HK-2 (cell line): ENCODE results near the gene MAP1S.

ENCODE experiments used
- DNase-seq: peaks from one replicate; pipeline ENCODE4 v3.0.0-alpha.2; 2018; ENCODE audit not compliant: unreplicated experiment

MAP1S gene, protein sequence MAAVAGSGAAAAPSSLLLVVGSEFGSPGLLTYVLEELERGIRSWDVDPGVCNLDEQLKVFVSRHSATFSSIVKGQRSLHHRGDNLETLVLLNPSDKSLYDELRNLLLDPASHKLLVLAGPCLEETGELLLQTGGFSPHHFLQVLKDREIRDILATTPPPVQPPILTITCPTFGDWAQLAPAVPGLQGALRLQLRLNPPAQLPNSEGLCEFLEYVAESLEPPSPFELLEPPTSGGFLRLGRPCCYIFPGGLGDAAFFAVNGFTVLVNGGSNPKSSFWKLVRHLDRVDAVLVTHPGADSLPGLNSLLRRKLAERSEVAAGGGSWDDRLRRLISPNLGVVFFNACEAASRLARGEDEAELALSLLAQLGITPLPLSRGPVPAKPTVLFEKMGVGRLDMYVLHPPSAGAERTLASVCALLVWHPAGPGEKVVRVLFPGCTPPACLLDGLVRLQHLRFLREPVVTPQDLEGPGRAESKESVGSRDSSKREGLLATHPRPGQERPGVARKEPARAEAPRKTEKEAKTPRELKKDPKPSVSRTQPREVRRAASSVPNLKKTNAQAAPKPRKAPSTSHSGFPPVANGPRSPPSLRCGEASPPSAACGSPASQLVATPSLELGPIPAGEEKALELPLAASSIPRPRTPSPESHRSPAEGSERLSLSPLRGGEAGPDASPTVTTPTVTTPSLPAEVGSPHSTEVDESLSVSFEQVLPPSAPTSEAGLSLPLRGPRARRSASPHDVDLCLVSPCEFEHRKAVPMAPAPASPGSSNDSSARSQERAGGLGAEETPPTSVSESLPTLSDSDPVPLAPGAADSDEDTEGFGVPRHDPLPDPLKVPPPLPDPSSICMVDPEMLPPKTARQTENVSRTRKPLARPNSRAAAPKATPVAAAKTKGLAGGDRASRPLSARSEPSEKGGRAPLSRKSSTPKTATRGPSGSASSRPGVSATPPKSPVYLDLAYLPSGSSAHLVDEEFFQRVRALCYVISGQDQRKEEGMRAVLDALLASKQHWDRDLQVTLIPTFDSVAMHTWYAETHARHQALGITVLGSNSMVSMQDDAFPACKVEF

GRCh38 chr19:17718947-17719711 is at the start of gene MAP1S:
Gene MAP1S (plus strand): TSS chr19:17719480. CDS start chr19:17719503, 23 bp downstream.
- peak; percentile 73 for DNase-seq

DNA sequence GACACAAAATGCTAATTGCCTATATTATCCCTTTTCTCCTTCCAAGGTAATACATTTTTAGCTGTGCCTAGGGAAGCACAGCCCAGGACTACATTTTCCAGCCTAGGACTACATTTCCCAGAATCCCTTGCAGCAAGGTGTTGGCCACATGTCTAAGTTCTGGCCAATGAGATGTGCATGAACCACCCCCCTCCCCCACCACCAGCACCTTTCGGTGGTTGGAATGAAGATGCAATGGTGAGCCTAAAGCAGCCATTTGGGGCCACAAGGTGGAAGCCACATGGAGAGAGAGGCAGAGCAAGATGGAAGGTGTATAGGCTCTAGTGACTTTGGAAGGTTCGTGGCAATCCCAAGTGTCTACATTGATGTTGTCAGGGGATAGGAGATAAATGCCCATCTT is 47.4 kb upstream of the MAP1S start:
- peak; percentile 15 for DNase-seq

GRCh38 chr19:17673937-17674799 is 45.1 kb upstream of the MAP1S start:
- DNase-seq = no peak

GRCh38 chr19:17676295-17676694 is 43.0 kb upstream of the MAP1S start:
- no peak for DNase-seq

- no peak for DNase-seq
Observed at GRCh38 chr19:17677002-17677401, 42.3 kb upstream of the MAP1S start.

DNA sequence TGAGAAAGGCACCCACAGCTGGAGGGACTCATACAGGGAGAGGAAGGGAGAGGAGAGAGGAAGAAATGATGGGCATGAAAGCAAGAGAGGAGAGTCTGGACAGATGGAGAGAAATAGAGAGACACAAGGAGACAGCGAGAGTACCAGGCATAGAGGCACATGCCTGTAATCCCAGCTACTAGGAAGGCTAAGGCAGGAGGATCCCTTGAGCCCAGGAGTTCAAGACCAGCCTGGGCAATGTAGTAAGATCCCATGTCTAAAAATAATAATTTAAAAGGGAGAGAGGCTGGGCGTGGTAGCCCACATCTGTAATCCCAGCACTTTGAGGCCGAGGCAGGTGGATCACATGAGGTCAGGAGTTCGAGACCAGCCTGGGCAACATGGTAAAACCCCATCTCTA is 40.4 kb upstream of the MAP1S start:
- DNase-seq = no peak

DNA sequence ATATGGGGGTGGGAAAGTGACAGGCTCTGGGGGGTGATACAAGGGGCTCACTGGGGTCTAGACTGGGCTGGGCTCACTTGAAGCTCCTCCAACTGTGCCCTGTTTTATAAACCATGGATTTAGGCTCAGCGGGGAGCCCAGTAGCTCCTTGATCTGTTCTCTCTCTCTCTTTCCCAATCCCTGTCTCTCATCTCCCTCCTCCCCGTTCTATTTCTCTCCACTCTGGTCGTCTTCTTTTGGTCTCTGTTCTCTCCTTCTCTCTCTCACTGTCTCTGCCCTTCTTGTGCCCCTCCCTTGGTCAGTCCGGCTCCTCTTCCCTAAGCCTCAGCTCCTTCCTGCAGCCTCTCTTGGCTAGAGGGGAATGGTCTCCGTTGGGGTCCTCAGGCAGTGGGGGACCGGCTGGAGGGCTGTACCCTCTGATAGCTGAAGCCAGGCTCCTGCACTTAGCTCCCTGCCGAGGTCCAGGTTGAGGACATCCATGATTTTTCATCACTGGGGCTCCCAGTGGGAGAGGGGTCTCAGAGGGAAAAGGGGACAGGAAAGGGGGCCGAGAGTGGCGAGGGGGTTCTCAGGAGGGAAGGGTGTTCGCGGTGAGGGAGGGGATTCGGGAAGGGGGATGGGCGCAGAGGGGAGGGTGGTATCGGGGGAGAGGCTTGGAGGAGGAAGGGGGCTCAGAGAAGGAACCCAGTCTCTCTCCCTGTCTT is 39.6 kb upstream of the MAP1S start:
- no peak for DNase-seq

DNA sequence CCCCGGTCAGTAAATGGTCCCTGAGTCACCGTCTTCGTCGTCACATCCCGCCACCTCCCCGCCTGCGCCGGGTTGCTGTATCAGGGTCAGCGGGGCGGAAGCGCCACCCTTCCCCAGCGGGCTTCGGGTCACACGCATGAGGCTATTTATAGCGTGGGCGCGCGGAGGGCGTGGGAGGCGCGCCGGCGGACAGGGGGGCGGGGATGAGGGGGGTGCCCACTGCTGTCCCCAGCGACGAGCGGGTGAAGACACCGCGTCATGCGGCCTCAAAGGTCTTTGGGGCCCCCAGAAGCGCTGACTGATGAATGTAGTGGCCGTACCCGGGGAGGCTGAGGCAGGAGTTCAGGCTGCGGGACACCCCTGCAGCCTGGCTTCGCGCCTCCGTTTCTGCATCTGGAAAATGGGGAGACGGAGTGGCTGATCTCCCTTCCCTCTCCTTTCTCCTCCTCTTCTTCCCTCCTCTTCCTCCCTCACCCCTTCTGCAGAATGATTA is 39.0 kb upstream of the MAP1S start:
- peak; percentile 82 for DNase-seq

DNA sequence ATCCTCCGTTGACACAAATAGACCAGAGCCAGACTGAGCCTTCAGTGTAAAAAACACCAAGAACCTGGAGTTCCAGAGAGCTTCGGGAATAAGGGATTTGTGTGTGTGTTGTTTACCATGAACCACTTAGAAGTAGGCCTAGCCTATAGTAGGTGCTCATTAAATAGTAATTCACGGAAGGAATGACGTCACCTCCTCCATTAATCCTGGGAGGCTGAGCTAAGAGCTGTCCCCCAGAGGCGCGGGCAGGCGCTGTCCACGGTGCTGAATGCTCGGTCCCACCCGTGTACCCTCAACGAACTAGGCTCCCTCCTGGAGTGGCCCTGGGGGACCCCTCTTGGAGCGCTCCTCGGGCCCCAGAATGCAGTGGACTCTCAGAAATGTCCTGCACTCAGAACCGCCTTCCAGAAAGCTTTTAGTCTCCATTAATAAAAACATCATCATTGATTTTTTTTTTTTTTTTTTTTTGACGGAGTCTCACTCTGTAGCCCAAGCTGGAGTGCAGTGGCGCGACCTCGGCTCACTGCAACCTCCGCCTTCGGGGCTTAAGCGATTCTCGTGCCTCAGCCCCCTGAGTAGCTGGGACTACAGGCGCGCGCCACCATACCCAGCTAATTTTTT is 37.7 kb upstream of the MAP1S start:
- peak; percentile 27 for DNase-seq

GRCh38 chr19:17682273-17682672 is 37.0 kb upstream of the MAP1S start:
- DNase-seq = no peak

- DNase-seq = no peak
Observed at GRCh38 chr19:17683078-17683477, 36.2 kb upstream of the MAP1S start.

GRCh38 chr19:17684256-17684655 is 35.0 kb upstream of the MAP1S start:
- DNase-seq = no peak

- no peak for DNase-seq
Observed at GRCh38 chr19:17685451-17686022, 33.7 kb upstream of the MAP1S start.

- DNase-seq = peak; percentile 32
Observed at GRCh38 chr19:17686023-17686521, 33.2 kb upstream of the MAP1S start.

DNA sequence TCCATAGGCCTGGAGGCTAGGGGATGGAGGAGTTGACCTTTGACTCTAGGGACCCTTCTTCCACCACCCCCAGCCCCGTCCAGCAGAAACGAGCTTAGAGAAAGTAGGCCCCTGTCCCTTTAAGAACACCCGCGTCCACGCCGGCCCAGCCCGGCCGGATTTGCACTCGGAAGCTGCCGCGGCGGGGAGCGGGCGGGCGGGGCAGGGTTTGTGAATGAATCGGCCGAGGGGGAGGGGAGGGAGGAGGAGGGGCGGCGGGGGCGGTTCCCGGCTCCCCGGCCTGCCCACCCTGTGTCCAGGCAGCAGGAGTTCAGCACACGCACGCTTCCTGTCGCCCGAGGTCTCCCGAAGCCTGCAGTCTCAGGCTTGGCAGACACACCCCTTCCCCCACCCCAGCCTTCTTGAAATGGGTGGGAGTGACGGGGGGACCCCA is 32.7 kb upstream of the MAP1S start:
- DNase-seq = peak; percentile 76

- DNase-seq = no peak
Observed at GRCh38 chr19:17687141-17687856, 32.0 kb upstream of the MAP1S start.

- peak; percentile 78 for DNase-seq
Observed at GRCh38 chr19:17687857-17688784, 31.2 kb upstream of the MAP1S start, which contains the start of gene UNC13A. Gene UNC13A (minus strand): TSS chr19:17688354. CDS start chr19:17688199, 155 bp downstream.
